Upper lobe of left lung (tissue), 6 donors: ENCODE results near the gene IGSF5. TPM values are rescaled to one million over a fixed set of nuclear protein-coding genes. Genes with fewer than 3 reads are reported as not detected.
A peak's percentile ranks its signal among the peaks of the same experiment; 100 is the strongest.

Experiments
- ATAC-seq, 2 donors: fragments of 200-7000 bp; cut with Tn5 transposase; one replicate each; pipeline ENCODE4 v1.9.1; 2022; ENCODE audit warnings: mild to moderate bottlenecking in 2 of 2, moderate library complexity in 2 of 2; ENCODE audit not compliant: low FRiP score in 2 of 2
- DNase-seq, 2 donors: peaks; one replicate each; pipeline ENCODE4 v3.0.0-alpha.2; 2019 to 2020
- H3K27ac ChIP-seq, 4 donors: fragments of 200-600 bp; sonication (generic); one replicate each; pipeline ENCODE4 v1.5.1; 2016 to 2019
- H3K27me3 ChIP-seq, 4 donors: fragments of 200-600 bp; sonication (generic); one replicate each; pipeline ENCODE4 v1.5.1; 2017 to 2019
- H3K36me3 ChIP-seq, 4 donors: fragments of 200-600 bp; sonication (generic); one replicate each; pipeline ENCODE4 v1.5.1; 2016 to 2019
- H3K4me1 ChIP-seq, 4 donors: fragments of 200-600 bp; sonication (generic); one replicate each; pipeline ENCODE4 v1.5.1; 2018 to 2019
- H3K4me3 ChIP-seq, 4 donors: fragments of 200-600 bp; sonication (generic); one replicate each; pipeline ENCODE4 v1.5.1; 2017 to 2019; ENCODE audit warnings: mild to moderate bottlenecking in 2 of 4, moderate library complexity in 1 of 4
- H3K9me3 ChIP-seq, 4 donors: fragments of 200-600 bp; sonication (generic); one replicate each; pipeline ENCODE4 v1.5.1; 2018 to 2019
- CTCF ChIP-seq, 6 experiments: fragments of 450-650 bp in 4 of 6; fragments of 200-600 bp in 2 of 6; sonication (generic) in 2 of 6; IDR thresholded peaks; one replicate each; pipeline ENCODE4 v1.5.1; 2016 to 2019; ENCODE audit warnings: antibody characterized with exemption in 6 of 6
- EP300 ChIP-seq, 4 donors: sonication (generic); formaldehyde crosslinking; IDR thresholded peaks; one replicate each; pipeline ENCODE4 v1.5.1; 2017; ENCODE audit warnings: antibody characterized with exemption in 4 of 4, control low read depth in 2 of 4
- POLR2A ChIP-seq, 4 donors: fragments of 450-650 bp; IDR thresholded peaks; one replicate each; pipeline ENCODE4 v1.5.1; 2016 to 2017; ENCODE audit warnings: antibody characterized with exemption in 4 of 4, mild to moderate bottlenecking in 2 of 4
- POLR2AphosphoS5 ChIP-seq, 2 donors: sonication (generic); formaldehyde crosslinking; IDR thresholded peaks; one replicate each; pipeline ENCODE4 v1.5.1; 2017; ENCODE audit warnings: antibody characterized with exemption in 2 of 2
- whole genome bisulfite sequencing, 2 donors: methylation state at CpG; one replicate each; pipeline ENCODE4 v1.1.5; 2017 to 2018; 5-methylcytosine and 5-hydroxymethylcytosine counted together
- total RNA-seq, 6 donors: library from RNA; depleted of rRNA in 4 of 6; stranded (reverse); fragments of >200 nt in 4 of 6; gene quantifications; one replicate each; pipeline versions ENCODE4 v1.1.0 to v1.2.1, GENCODE V29; 2016 to 2021
- donor health status: DM: no; HTN: no; CAD: no; lungs with moderate emphysema.
- donor health status: DM: no; HTN: yes; CAD: no; lungs with severe emphysema.

The IGSF5 gene
- total RNA-seq, 6 donors from 2014 or later = not detected

- DNase-seq (no peak), ATAC-seq (no peak)
- no peaks in the 10 kb centered on the region for H3K36me3 ChIP-seq
- TF ChIP-seq EP300 (IDR thresholded peaks at IDR 0.05) (no peak), POLR2AphosphoS5 (IDR thresholded peaks at IDR 0.05) (no peak), CTCF (IDR thresholded peaks at IDR 0.05) (no peak), POLR2A (IDR thresholded peaks at IDR 0.05) (no peak)
- 94 to 95% methylated on average over 7 of the region's 7 CpGs for WGBS, 2 donors
- H3K27me3 ChIP-seq = no peaks in the 10 kb centered on the region
- H3K9me3 ChIP-seq = no peaks in the 10 kb centered on the region
- H3K27ac ChIP-seq = no peak overlapping the region
- no peaks in the 10 kb centered on the region for H3K4me1 ChIP-seq
- no peak overlapping the region for H3K4me3 ChIP-seq
These were observed 31.1 kb upstream of the IGSF5 start for GRCh38 chr21:39713905-39714304.

- Histone ChIP-seq H3K4me3 (no peak overlapping the region), H3K27me3 (no peaks in the 10 kb centered on the region), H3K27ac (no peak overlapping the region), H3K9me3 (no peaks in the 10 kb centered on the region), H3K36me3 (no peaks in the 10 kb centered on the region), H3K4me1 (no peaks in the 10 kb centered on the region)
- DNase-seq = no peak
- no peak for ATAC-seq
- TF ChIP-seq EP300 (IDR thresholded peaks at IDR 0.05) = no peak
- no peak for TF ChIP-seq POLR2A (IDR thresholded peaks at IDR 0.05)
- TF ChIP-seq POLR2AphosphoS5 (IDR thresholded peaks at IDR 0.05) = no peak
- no peak for TF ChIP-seq CTCF (IDR thresholded peaks at IDR 0.05)
- WGBS, 2 donors = 86 to 94% methylated on average over 1 of the region's 1 CpG
These were observed 30.7 kb upstream of the IGSF5 start for GRCh38 chr21:39714331-39714730.

- Histone ChIP-seq H3K9me3 (no peaks in the 10 kb centered on the region), H3K27ac (no peak overlapping the region), H3K4me1 (no peaks in the 10 kb centered on the region), H3K4me3 (no peak overlapping the region), H3K36me3 (no peaks in the 10 kb centered on the region), H3K27me3 (no peaks in the 10 kb centered on the region)
- TF ChIP-seq CTCF (IDR thresholded peaks at IDR 0.05) = peak in 5 of 6 experiments; percentile 42 to 64 (median 54)
- TF ChIP-seq EP300 (IDR thresholded peaks at IDR 0.05) = no peak
- peak in 1 of 2 donors; percentile 65 for ATAC-seq
- DNase-seq = peak in 1 of 2 donors; percentile 32
- 33 to 37% methylated on average over 10 of the region's 10 CpGs for WGBS, 2 donors
These were observed 29.1 kb upstream of the IGSF5 start for GRCh38 chr21:39715804-39716397.

GRCh38 chr21:39720126-39720778, 24.7 kb upstream of the IGSF5 start:
- no peak for ATAC-seq
- H3K4me3 ChIP-seq = no peak overlapping the region
- WGBS, 2 donors = 83 to 85% methylated on average over 5 of the region's 5 CpGs
- TF ChIP-seq POLR2A (IDR thresholded peaks at IDR 0.05) (no peak), POLR2AphosphoS5 (IDR thresholded peaks at IDR 0.05) (no peak), CTCF (IDR thresholded peaks at IDR 0.05) (no peak), EP300 (IDR thresholded peaks at IDR 0.05) (no peak)
- H3K27me3 ChIP-seq = no peaks in the 10 kb centered on the region
- no peaks in the 10 kb centered on the region for H3K9me3 ChIP-seq
- H3K36me3 ChIP-seq = no peaks in the 10 kb centered on the region
- no peak for DNase-seq
- no peak overlapping the region for H3K27ac ChIP-seq
- H3K4me1 ChIP-seq = no peaks in the 10 kb centered on the region

GRCh38 chr21:39721885-39722284, 23.1 kb upstream of the IGSF5 start:
- ATAC-seq = no peak
- 75 to 100% methylated on average over 1 of the region's 1 CpG for WGBS, 2 donors
- H3K9me3 ChIP-seq = no peaks in the 10 kb centered on the region
- no peaks in the 10 kb centered on the region for H3K36me3 ChIP-seq
- no peak for DNase-seq
- no peak overlapping the region for H3K4me3 ChIP-seq
- no peaks in the 10 kb centered on the region for H3K27me3 ChIP-seq
- TF ChIP-seq CTCF (IDR thresholded peaks at IDR 0.05) (no peak), EP300 (IDR thresholded peaks at IDR 0.05) (no peak), POLR2AphosphoS5 (IDR thresholded peaks at IDR 0.05) (no peak), POLR2A (IDR thresholded peaks at IDR 0.05) (no peak)
- H3K27ac ChIP-seq = no peak overlapping the region
- no peaks in the 10 kb centered on the region for H3K4me1 ChIP-seq
